SH-SY5Y (cell line): ENCODE data around the gene OLIG2.

Source experiments
- GATA2 ChIP-seq: IDR thresholded peaks from 2 replicates; pipeline ENCODE4 v1.6.1; 2011; ENCODE audit warnings: mild to moderate bottlenecking, low read depth, low read length
- GATA3 ChIP-seq: IDR thresholded peaks from 2 replicates; pipeline ENCODE4 v1.6.1; 2011; ENCODE audit warnings: low read depth, mild to moderate bottlenecking, low read length, moderate library complexity

DNA sequence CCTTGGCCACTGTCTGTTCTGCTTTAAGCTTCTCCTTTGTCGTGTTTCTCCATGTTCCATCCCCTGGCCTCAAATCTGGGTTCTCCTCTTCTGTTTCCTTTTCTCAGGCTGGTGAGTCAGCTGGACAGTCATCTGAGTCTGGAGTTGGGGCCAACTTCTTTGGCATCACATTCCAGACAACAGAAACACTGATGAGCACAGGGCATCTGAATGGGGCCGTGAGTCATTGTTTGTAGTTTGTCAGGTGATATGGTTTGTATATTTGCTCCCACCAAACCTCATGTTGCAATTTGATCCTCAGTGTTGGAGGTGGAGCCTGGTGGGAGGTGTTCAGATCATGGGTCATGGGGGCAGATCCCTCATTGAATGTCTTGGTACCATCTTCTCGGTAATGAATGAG, 14.3 kb upstream of the OLIG2 start:
- TF ChIP-seq GATA2 (no peak), GATA3 (no peak)
